Measurements from ENCODE around the gene CAMKK2.

Gene CAMKK2

DNA sequence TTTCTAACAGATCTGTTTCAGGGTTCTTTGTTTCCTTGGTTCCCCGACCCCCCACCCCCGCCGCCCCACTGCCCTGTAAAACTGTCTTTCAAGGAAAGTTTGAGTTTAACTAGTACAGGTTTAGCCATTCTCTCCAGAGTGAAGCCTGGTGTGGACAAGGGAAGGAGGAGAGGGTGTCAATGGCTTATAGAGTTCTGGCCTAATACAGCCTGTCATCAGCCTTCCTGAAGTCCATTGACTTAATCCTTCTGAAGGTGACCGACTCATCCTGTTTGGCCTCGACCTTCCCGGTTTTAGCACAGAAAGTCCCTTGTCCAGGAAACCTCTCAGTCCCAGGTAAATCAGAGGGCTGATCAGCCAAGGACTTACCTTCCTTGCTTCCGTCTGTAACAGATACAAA lies 97.6 kb downstream of the CAMKK2 start:
- DNase-seq (ENCODE audit: low read depth in 2 of 2), result no peak

DNA sequence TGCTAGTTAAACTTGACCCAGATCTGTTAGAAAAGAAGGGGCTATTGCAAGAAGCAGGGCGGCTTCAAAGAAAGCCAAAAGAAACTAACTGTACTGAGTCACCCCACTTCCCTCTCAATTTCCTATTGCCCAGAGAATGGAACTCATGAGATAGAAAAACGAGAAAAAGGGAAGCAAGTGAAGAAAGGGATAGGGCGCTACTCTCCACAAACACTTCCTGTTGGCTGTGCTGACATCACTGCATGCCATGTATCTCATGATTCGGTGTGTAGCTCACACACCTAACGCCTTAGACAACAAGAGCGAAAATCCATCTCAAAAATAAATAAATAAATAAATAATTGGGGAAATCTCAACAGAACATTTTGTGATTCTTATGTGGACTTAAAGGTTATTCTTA lies 99.6 kb downstream of the CAMKK2 start:
- no peak for DNase-seq (ENCODE audit: low read depth in 2 of 2)

DNA sequence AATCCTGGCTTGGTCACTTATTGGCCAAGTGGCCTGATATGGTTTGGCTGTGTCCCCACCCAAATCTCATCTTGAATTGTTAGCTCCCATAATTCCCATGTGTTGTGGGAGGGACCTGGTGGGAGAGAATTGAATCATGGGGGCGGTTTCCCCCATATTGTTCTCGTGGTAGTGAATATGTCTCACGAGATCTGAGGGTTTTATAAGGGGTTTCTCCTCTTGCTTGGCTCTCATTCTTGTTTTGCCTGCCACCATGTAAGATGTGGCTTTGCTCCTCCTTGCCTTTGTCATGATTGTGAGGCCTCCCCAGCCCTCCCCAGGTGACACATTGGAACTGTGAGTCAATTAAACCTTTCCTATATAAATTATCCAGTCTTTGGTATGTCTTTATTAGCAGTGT lies 105.4 kb downstream of the CAMKK2 start:
- DNase-seq (ENCODE audit: low read depth in 2 of 2), result no peak

DNA sequence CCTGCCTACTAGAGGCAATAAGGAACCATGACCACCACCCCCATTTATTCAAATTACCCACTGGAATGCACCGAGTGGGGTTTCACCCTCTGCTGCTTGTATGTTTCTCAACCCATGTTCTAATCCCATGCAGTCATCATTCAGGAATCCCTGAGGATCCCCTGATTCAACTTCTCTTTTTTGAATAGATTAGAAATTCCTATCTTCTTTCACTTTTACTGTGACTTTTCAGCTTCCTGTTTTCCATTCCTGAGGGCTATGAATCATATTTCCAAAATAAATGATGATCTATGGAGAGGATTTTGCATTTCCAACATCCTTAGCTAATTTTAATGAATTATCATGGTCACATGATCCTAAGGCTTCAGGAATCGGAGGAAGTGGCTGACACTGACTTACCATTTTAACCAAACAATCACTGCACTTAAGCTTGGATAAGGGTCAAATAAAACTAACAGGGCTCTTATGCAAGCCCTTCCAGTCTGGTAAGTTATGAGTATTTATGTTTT lies 105.9 kb downstream of the CAMKK2 start:
- DNase-seq (ENCODE audit: low read depth in 2 of 2), result no peak

DNA sequence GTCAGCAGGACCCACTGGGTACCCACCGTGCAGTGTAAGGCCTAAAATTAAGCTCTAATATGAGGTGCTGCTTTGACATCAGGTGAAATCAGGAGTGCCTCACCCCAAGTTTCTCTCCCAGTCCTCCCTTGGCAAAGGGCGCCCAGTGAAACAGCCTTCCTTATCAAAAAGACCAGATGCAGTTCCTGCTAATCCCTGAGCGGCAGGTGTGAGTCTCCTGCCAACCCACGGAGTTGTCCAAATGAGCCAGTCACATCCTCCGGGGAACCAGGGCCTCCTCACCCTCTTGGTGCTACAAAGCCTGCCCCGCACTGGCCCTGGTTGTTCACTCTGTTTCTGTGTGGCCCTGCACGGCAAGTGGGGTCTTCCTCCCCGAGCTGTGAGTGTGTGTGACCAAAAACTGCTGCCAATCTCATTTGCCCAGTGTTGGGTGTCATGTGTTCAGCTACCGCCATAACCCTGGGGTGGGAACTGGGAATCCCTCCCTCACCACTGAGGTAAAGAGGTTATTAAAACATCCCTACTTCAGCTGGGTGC lies 106.8 kb downstream of the CAMKK2 start:
- no peak for DNase-seq (ENCODE audit: low read depth in 2 of 2)

DNA sequence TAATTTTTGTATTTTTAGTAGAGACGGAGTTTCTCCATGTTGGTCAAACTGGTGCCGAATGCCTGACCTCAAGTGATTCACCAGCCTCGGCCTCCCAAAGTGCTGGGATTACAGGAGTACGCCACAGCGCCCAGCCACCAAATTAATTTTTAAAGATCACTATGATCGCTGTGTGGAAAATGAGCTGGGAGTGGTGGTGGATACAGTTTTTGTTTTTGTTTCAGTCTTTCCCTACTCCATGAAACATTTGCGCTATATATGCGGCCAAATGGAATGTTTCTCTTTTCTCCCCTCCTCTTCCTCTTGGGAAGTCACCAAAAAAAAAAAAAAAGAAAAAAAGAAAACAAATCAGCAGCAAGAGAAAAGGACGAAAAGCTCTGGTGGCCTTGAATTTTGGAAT lies 107.4 kb downstream of the CAMKK2 start:
- no peak for DNase-seq (ENCODE audit: low read depth in 2 of 2)

DNA sequence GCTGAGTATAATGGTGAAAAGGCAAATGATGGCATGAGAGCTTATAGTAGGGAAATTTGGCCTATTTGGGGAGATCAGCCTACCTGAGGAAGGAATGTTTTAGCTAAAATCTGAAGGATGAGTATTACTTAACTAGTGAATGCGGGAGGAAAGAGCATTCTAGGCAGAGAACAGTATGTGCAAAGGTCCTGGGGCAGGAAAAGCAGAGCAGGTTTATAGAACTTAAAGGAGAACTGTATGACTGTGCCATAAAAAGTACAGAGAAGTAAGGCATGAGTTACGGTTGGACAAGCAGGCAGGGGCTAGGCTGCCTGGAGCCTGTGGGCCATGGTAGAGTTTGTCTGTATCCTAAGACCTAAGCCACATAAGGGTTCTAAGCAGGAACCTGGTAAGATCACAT lies 108.3 kb downstream of the CAMKK2 start:
- no peak for DNase-seq (ENCODE audit: low read depth in 2 of 2)
